SU-DHL-6 (cell line): ENCODE data around the gene ZCCHC7.

Experiments
- H2AFZ ChIP-seq: fragments of 200-600 bp; sonication (generic); 2 replicates; pipeline ENCODE4 v1.6.1; 2014; ENCODE audit warnings: low read depth, mild to moderate bottlenecking, moderate library complexity, mixed read lengths, antibody characterized with exemption, low read length; ENCODE audit not compliant: severe bottlenecking
- H3F3A ChIP-seq: fragments of 200-600 bp; shearing (Covaris generic); 2 replicates; pipeline ENCODE4 v1.6.0; 2016; ENCODE audit warnings: antibody characterized with exemption, mild to moderate bottlenecking; ENCODE audit not compliant: insufficient read depth
- H3K27ac ChIP-seq: fragments of 200-600 bp; sonication (generic); 2 replicates; pipeline ENCODE4 v1.5.1; 2016; ENCODE audit warnings: low read depth, mild to moderate bottlenecking, low read length, moderate library complexity, mixed read lengths
- H3K27me3 ChIP-seq: fragments of 200-600 bp; sonication (generic), shearing (Covaris generic); 2 replicates; pipeline ENCODE4 v1.6.0; 2014; ENCODE audit warnings: mild to moderate bottlenecking, low read length
- H3K36me3 ChIP-seq: fragments of 200-600 bp; sonication (generic); 2 replicates; pipeline ENCODE4 v1.6.1; 2014; ENCODE audit warnings: mild to moderate bottlenecking, low read length, mixed read lengths
- H3K4me2 ChIP-seq: fragments of 300-600, 200-600 bp; shearing (Covaris generic), sonication (generic); 2 replicates; pipeline ENCODE4 v1.6.0; 2014; ENCODE audit warnings: low read length, low read depth, mild to moderate bottlenecking; ENCODE audit not compliant: poor library complexity, severe bottlenecking
- H3K4me3 ChIP-seq: fragments of 200-600 bp; sonication (generic); 2 replicates; pipeline ENCODE4 v1.5.1; 2014; ENCODE audit warnings: antibody characterized with exemption, low read length, mild to moderate bottlenecking, mixed read lengths; ENCODE audit not compliant: insufficient read depth, poor library complexity, severe bottlenecking
- H3K79me2 ChIP-seq: fragments of 200-600 bp; sonication (generic); 2 replicates; pipeline ENCODE4 v1.6.1; 2014; ENCODE audit warnings: mild to moderate bottlenecking, low read length, moderate library complexity; ENCODE audit not compliant: insufficient read depth
- H3K9ac ChIP-seq: fragments of 200-600 bp; sonication (generic); 2 replicates; pipeline ENCODE4 v1.7.0; 2014; ENCODE audit warnings: mild to moderate bottlenecking, low read length
- H3K9me2 ChIP-seq: fragments of 200-600 bp; sonication (generic); replicated peaks from 2 replicates; pipeline ENCODE4 v1.6.1; 2014; ENCODE audit warnings: low read length; ENCODE audit not compliant: insufficient read depth
- H3K9me3 ChIP-seq: fragments of 200-600 bp; sonication (generic); 2 replicates; pipeline ENCODE4 v1.6.1; 2014; ENCODE audit warnings: low read length, mixed read lengths; ENCODE audit not compliant: insufficient read depth
- H4K20me1 ChIP-seq: fragments of 200-600 bp; sonication (generic); 2 replicates; pipeline ENCODE4 v1.6.1; 2014; ENCODE audit warnings: low read depth, mild to moderate bottlenecking, antibody characterized with exemption, low read length, moderate library complexity, mixed read lengths
- CTCF ChIP-seq: fragments of 200-600 bp; sonication (generic); IDR thresholded peaks from one replicate; pipeline ENCODE4 v1.5.1; 2017; ENCODE audit warnings: antibody characterized with exemption, mild to moderate bottlenecking, low read length, moderate library complexity; ENCODE audit not compliant: insufficient read depth, poor library complexity, severe bottlenecking
- EZH2phosphoT487 ChIP-seq: fragments of 200-600 bp; sonication (generic), shearing (Covaris generic); conservative IDR thresholded peaks from 2 replicates; pipeline ENCODE4 v1.6.1; 2018; ENCODE audit warnings: mild to moderate bottlenecking, antibody characterized with exemption, low read length, moderate library complexity, mixed read lengths

ZCCHC7 gene

GRCh38 chr9:37149666-37150308 lies 29.4 kb downstream of the ZCCHC7 start:
- H4K20me1 ChIP-seq: no peaks in the 10 kb centered on the region
- TF ChIP-seq EZH2phosphoT487 (no peak), CTCF (no peak)
- H3K4me2 ChIP-seq: no peak overlapping the region

GRCh38 chr9:37150415-37150814 lies 30.0 kb downstream of the ZCCHC7 start:
- Histone ChIP-seq H4K20me1 (no peaks in the 10 kb centered on the region), H3K36me3 (peaks cover 31% of the 10 kb centered on the region), H3K4me3 (no peak overlapping the region), H3K9ac (no peak overlapping the region), H3K9me3 (no peaks in the 10 kb centered on the region), H3F3A (peaks cover 45% of the 10 kb centered on the region), H3K27me3 (no peaks in the 10 kb centered on the region), H3K9me2 (no peaks in the 10 kb centered on the region), H2AFZ (no peak overlapping the region), H3K79me2 (peaks cover 84% of the 10 kb centered on the region), H3K27ac (no peak overlapping the region), H3K4me2 (no peak overlapping the region)
- TF ChIP-seq EZH2phosphoT487 (no peak), CTCF (no peak)

More at GRCh38 chr9:37149666-37150308, 29.4 kb downstream of the ZCCHC7 start:
- no peak overlapping the region for H3K27ac ChIP-seq
- no peaks in the 10 kb centered on the region for H3K27me3 ChIP-seq
- H3K9ac ChIP-seq: no peak overlapping the region
- peaks cover 31% of the 10 kb centered on the region for H3K36me3 ChIP-seq
- H2AFZ ChIP-seq: no peak overlapping the region
- H3K9me2 ChIP-seq: no peaks in the 10 kb centered on the region
- H3K9me3 ChIP-seq: no peaks in the 10 kb centered on the region
- H3F3A ChIP-seq: peaks cover 51% of the 10 kb centered on the region
- H3K4me3 ChIP-seq: no peak overlapping the region
- peaks cover 85% of the 10 kb centered on the region for H3K79me2 ChIP-seq

- no peaks in the 10 kb centered on the region for H3K9me2 ChIP-seq
- H3F3A ChIP-seq: peaks cover 38% of the 10 kb centered on the region
- peaks cover 86% of the 10 kb centered on the region for H3K79me2 ChIP-seq
- TF ChIP-seq CTCF: no peak
- no peak for TF ChIP-seq EZH2phosphoT487
- H3K27me3 ChIP-seq: no peaks in the 10 kb centered on the region
- no peak overlapping the region for H3K4me2 ChIP-seq
- H4K20me1 ChIP-seq: 0 out of 2 replicates have a peak, but pooled peaks cover 6% of the 10 kb centered on the region
- H3K4me3 ChIP-seq: no peak overlapping the region
- peaks cover 42% of the 10 kb centered on the region for H3K36me3 ChIP-seq
- no peak overlapping the region for H3K9ac ChIP-seq
- no peak overlapping the region for H2AFZ ChIP-seq
- H3K9me3 ChIP-seq: no peaks in the 10 kb centered on the region
- H3K27ac ChIP-seq: no peak overlapping the region
Measured at GRCh38 chr9:37151812-37152211, 31.4 kb downstream of the ZCCHC7 start.
